Measurements from ENCODE around the gene GPHN.

DNA sequence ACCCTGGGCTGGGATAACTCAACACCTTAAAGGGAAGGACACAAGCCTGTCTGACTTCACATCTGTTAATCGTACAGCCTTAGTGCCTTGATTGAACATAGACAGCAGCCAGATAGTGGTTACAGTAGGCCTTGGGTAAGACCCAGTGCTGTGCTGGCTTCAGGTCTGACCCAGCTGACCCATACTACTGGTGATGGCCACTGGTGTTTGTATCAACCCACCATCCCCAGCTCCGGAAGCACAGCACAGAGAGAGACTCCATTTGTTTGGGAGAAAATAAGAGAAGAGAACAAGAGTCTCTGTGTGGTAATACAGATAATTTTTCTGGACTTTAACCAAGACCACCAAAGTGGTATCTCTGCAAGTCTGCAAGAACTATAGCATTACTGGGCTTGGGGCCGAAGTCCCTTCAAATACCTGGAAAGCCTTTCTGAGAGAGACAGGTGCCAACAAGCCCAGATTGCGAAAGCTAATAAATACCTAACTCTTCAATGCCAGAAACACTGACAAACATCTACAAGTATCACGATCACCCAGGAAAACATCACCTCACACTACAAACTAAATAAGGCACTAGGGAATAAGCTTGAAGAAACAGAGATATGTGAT is 351.2 kb downstream of the GPHN start:
- TF ChIP-seq, protein P1, sequence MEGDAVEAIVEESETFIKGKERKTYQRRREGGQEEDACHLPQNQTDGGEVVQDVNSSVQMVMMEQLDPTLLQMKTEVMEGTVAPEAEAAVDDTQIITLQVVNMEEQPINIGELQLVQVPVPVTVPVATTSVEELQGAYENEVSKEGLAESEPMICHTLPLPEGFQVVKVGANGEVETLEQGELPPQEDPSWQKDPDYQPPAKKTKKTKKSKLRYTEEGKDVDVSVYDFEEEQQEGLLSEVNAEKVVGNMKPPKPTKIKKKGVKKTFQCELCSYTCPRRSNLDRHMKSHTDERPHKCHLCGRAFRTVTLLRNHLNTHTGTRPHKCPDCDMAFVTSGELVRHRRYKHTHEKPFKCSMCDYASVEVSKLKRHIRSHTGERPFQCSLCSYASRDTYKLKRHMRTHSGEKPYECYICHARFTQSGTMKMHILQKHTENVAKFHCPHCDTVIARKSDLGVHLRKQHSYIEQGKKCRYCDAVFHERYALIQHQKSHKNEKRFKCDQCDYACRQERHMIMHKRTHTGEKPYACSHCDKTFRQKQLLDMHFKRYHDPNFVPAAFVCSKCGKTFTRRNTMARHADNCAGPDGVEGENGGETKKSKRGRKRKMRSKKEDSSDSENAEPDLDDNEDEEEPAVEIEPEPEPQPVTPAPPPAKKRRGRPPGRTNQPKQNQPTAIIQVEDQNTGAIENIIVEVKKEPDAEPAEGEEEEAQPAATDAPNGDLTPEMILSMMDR (IDR thresholded peaks at IDR 0.05), result no peak
- no peak for TF ChIP-seq POLR2A (IDR thresholded peaks at IDR 0.05)

All from thyroid gland (tissue), 4 donors.